GM12878 (cell line): ENCODE measurements around the gene ULBP2. TPM values are rescaled to one million over a fixed set of nuclear protein-coding genes. Genes with fewer than 3 reads are reported as not detected.
A peak's percentile ranks its signal among the peaks of the same experiment; 100 is the strongest.
"Not testable (repeated sequence)": the region's sequence is repeated elsewhere in the genome, so short reads cannot be mapped to it uniquely, and the experiment has no call there.

Source experiments
- ATAC-seq: fragments of 200-7000 bp; cut with Tn5 transposase; 3 replicates; pipeline ENCODE4 v1.9.1; 2020; ENCODE audit warnings: mild to moderate bottlenecking, moderate library complexity
- BruUV-seq: library from RNA; stranded (reverse); fragments of 400-500 nt; replicated peaks from 2 replicates; lab custom pipeline; 2021; lab: Mats Ljungman, UMichigan
- CTCF ChIA-PET: fragments of 300-600 bp; sonication (Branson Sonifier 250); formaldehyde crosslinking; extraction: SDS; loops from one replicate; lab custom pipeline; 2021; ENCODE audit warnings: inconsistent platforms; lab: Yijun Ruan, JAX
- POLR2A ChIA-PET: fragments of 350-600 bp; formaldehyde crosslinking; extraction: SDS; loops from one replicate; lab custom pipeline; 2021; ENCODE audit warnings: inconsistent platforms; lab: Charles Lee
- RAD21 ChIA-PET: fragments of 300-600 bp; sonication (Branson Sonifier 250); formaldehyde crosslinking; loops from one replicate; lab custom pipeline; 2023; ENCODE audit warnings: antibody characterized with exemption; ENCODE audit not compliant: unreplicated experiment; lab: Charles Lee
- SMC1A ChIA-PET: fragments of 300-600 bp; sonication (Branson Sonifier 250); formaldehyde crosslinking; loops from one replicate; lab custom pipeline; 2023; ENCODE audit not compliant: unreplicated experiment, uncharacterized antibody; lab: Charles Lee
- DNase-seq: peaks from one replicate; pipeline ENCODE4 v3.0.0-alpha.2; 2011; ENCODE audit warnings: low read depth, low spot score
- FAIRE-seq: peaks from 3 replicates; lab custom pipeline; 2011; peaks lifted over from hg19 to GRCh38; lab: Jason Lieb, UNC
- H2AFZ ChIP-seq: 2 replicates; pipeline ENCODE4 v1.6.0; 2011; ENCODE audit warnings: low read depth, low read length, control low read depth; ENCODE audit not compliant: control insufficient read depth
- H3K27ac ChIP-seq: 2 replicates; pipeline ENCODE4 v1.5.1; 2011; ENCODE audit warnings: control low read depth; ENCODE audit not compliant: control insufficient read depth, insufficient read depth
- H3K27me3 ChIP-seq, 2 experiments: replicated peaks in 1 of 2; 2 replicates each; pipeline versions ENCODE4 v1.6.0 to v1.6.1; 2011; ENCODE audit warnings: low read length in 1 of 2; ENCODE audit not compliant: control insufficient read depth in 2 of 2, insufficient read depth in 2 of 2
- H3K36me3 ChIP-seq, 2 experiments: 2 replicates each; pipeline ENCODE4 v1.5.1; 2011; ENCODE audit warnings: low read length in 1 of 2; ENCODE audit not compliant: control insufficient read depth in 2 of 2, insufficient read depth in 2 of 2
- H3K4me1 ChIP-seq: 2 replicates; pipeline ENCODE4 v1.6.1; 2011; ENCODE audit warnings: mild to moderate bottlenecking, low read length, moderate library complexity, mixed read lengths; ENCODE audit not compliant: control insufficient read depth, insufficient read depth
- H3K4me2 ChIP-seq: 2 replicates; pipeline ENCODE4 v1.6.0; 2011; ENCODE audit warnings: control low read depth; ENCODE audit not compliant: control insufficient read depth, insufficient read depth
- H3K4me3 ChIP-seq: fragments of 200-600 bp; sonication (generic); 2 replicates; pipeline ENCODE4 v1.5.1; 2016
- H3K79me2 ChIP-seq: 2 replicates; pipeline ENCODE4 v1.6.0; 2011; ENCODE audit warnings: low read length; ENCODE audit not compliant: control insufficient read depth, insufficient read depth
- H3K9ac ChIP-seq: 2 replicates; pipeline ENCODE4 v1.8.0; 2011; ENCODE audit warnings: low read length, control low read depth, mixed read lengths; ENCODE audit not compliant: control insufficient read depth, insufficient read depth
- H3K9me3 ChIP-seq: replicated peaks from 3 replicates; pipeline ENCODE4 v1.5.1; 2011; ENCODE audit warnings: mild to moderate bottlenecking, low read length; ENCODE audit not compliant: control insufficient read depth, insufficient read depth
- H4K20me1 ChIP-seq: 2 replicates; pipeline ENCODE4 v1.6.0; 2011; ENCODE audit not compliant: control insufficient read depth, insufficient read depth
- WGBS: methylation state at CpG from one replicate; pipeline ENCODE4 v1.1.6; 2016; ENCODE audit warnings: low lambda C conversion rate; ENCODE audit not compliant: insufficient replicate concordance, insufficient coverage; ENCODE audit errors: missing lambda C conversion rate; 5-methylcytosine and 5-hydroxymethylcytosine counted together
- in situ Hi-C: fragments of 300-500 bp; cut with MboI; formaldehyde crosslinking; loops from 9 replicates; pipeline ENCODE4 v1.14.3; 2018; ENCODE audit warnings: mixed read lengths
- intact Hi-C: fragments of 100-400 bp; cut with micrococcal nuclease; formaldehyde crosslinking; loops from one replicate; pipeline ENCODE4 v1.14.2; 2022; ENCODE audit not compliant: unreplicated experiment
- polyA plus RNA-seq, 11 experiments: library from polyadenylated mRNA; depleted of rRNA in 4 of 11; unstranded in 6 of 11; stranded (reverse) in 5 of 11; fragments of >200 nt; fragmentation: Nextera tagmentation in 4 of 11; fragmentation: Illumina TruSeq in 1 of 11; extraction: Ambion mirVana in 4 of 11; extraction: Trizol in 1 of 11; gene quantifications; 1 replicate in 1 of 11; 2 replicates in 10 of 11; pipeline versions ENCODE4 v1.2.1 to v1.2.3, GENCODE V29; 2011 to 2016; ENCODE audit warnings: inconsistent platforms in 2 of 11, missing spikeins in 2 of 11, low read depth in 1 of 11
- total RNA-seq, 4 experiments: library from RNA; depleted of rRNA in 3 of 4; stranded (reverse); fragments of >200 nt in 3 of 4; fragmentation: Illumina TruSeq in 1 of 4; extraction: Trizol in 1 of 4; gene quantifications; 2 replicates each; pipeline versions ENCODE4 v1.2.1 to v1.2.3, GENCODE V29; 2013 to 2021

ULBP2 gene
- total and polyA plus RNA-seq, 10 of the 15 experiments (the other 5 are each of a cell fraction or from before 2014, with no cell fraction given), result 0.16 to 2.5 (median 0.22) TPM; not detected in 3

DNA sequence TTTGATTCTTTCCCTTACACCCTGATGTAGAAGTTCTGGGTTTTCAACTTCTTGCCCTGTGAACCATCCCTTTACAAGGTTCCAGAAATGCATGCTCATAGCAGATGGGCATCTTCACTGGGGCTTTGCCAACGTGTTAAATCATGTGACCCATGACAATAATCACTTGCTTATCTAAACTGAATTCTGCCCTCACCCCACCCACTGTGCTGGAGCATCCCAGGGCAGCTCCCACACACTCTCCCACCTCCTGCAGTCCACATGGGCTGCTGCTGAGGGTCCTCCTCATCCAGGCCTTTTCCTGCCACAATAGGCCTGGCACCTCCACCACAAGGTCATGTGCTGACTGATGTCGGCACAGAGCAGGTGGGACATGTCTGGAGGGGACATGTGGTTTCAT is 26.2 kb downstream of the ULBP2 start:
- H3K79me2 ChIP-seq, FAIRE-seq, H3K4me2 ChIP-seq, DNase-seq, H3K4me3 ChIP-seq, H4K20me1 ChIP-seq, H2AFZ ChIP-seq, H3K27ac ChIP-seq, H3K9ac ChIP-seq, BruUV-seq, H3K36me3 ChIP-seq, CTCF ChIA-PET, POLR2A ChIA-PET, SMC1A ChIA-PET, H3K4me1 ChIP-seq, in situ Hi-C loops, RAD21 ChIA-PET, ATAC-seq, intact Hi-C loops: not testable (repeated sequence)
- WGBS, result 17% methylated on average over 2 of the region's 2 CpGs
- Histone ChIP-seq H3K9me3 (peaks cover 17% of the 10 kb centered on the region; the same call in 2 of the 3 replicates), H3K27me3 (peaks cover 16 to 17% of the 10 kb centered on the region in 2 experiments)

GRCh38 chr6:149968909-149969308 is 27.1 kb downstream of the ULBP2 start:
- SMC1A ChIA-PET, in situ Hi-C loops, H3K9ac ChIP-seq, CTCF ChIA-PET, ATAC-seq, H3K36me3 ChIP-seq, H3K27ac ChIP-seq, H2AFZ ChIP-seq, H3K4me2 ChIP-seq, DNase-seq, POLR2A ChIA-PET, H3K4me1 ChIP-seq, H3K4me3 ChIP-seq, RAD21 ChIA-PET, H3K79me2 ChIP-seq, BruUV-seq, intact Hi-C loops, H4K20me1 ChIP-seq: not testable (repeated sequence)
- WGBS, result 38% methylated on average over 2 of the region's 2 CpGs
- H3K9me3 ChIP-seq, result peaks cover 16% of the 10 kb centered on the region; the same call in 2 of the 3 replicates
- H3K27me3 ChIP-seq, result peaks cover 13 to 17% of the 10 kb centered on the region in 2 experiments
- peak; percentile 49 for FAIRE-seq
